SK-N-SH (cell line): ENCODE results near the gene CDH23. TPM values are rescaled to one million over a fixed set of nuclear protein-coding genes. Genes with fewer than 3 reads are reported as not detected.

ENCODE experiments used
- CTCF ChIA-PET: fragments of 300-600, 350-600 bp; formaldehyde crosslinking; extraction: SDS; loops from one replicate; lab custom pipeline; 2021; lab: Yijun Ruan, JAX
- POLR2A ChIA-PET: fragments of 350-600 bp; sonication (Branson Sonifier 250); formaldehyde crosslinking; extraction: SDS; loops from one replicate; lab custom pipeline; 2020; ENCODE audit warnings: antibody characterized with exemption, inconsistent platforms; lab: Yijun Ruan, JAX
- DNase-seq: peaks from one replicate; pipeline ENCODE4 v3.0.0; 2012
- H2AFZ ChIP-seq: fragments of 200-600 bp; sonication (generic); 2 replicates; pipeline ENCODE4 v1.8.1; 2016; ENCODE audit warnings: antibody characterized with exemption, mild to moderate bottlenecking, low read depth
- H3F3A ChIP-seq: fragments of 200-600 bp; sonication (generic); replicated peaks from 2 replicates; pipeline ENCODE3; 2016; ENCODE audit warnings: antibody characterized with exemption, mild to moderate bottlenecking; ENCODE audit not compliant: insufficient read depth
- H3K27ac ChIP-seq, 2 experiments: fragments of 200-500 bp in 1 of 2; fragments of 200-600 bp in 1 of 2; sonication (Bioruptor generic) in 1 of 2; sonication (generic), shearing (Covaris generic) in 1 of 2; 2 replicates each; pipeline versions ENCODE4 v1.5.1 to v1.6.1; 2014 to 2016; ENCODE audit warnings: low read depth in 2 of 2, inconsistent platforms in 1 of 2, low read length in 1 of 2, mild to moderate bottlenecking in 1 of 2, mixed read lengths in 1 of 2
- H3K27me3 ChIP-seq: fragments of 200-600 bp; sonication (generic), shearing (Covaris generic); 2 replicates; pipeline ENCODE4 v1.6.1; 2016; ENCODE audit warnings: mixed run types; ENCODE audit not compliant: insufficient read depth
- H3K36me3 ChIP-seq, 2 experiments: fragments of 200-500 bp in 1 of 2; fragments of 200-600 bp in 1 of 2; sonication (Bioruptor generic) in 1 of 2; sonication (generic) in 1 of 2; replicated peaks in 1 of 2; 2 replicates each; pipeline versions ENCODE3 to v1.5.1; 2014 to 2016; ENCODE audit warnings: low read length in 1 of 2, mild to moderate bottlenecking in 1 of 2; ENCODE audit not compliant: insufficient read depth in 2 of 2, control insufficient read depth in 1 of 2
- H3K4me1 ChIP-seq, 2 experiments: fragments of 200-500 bp in 1 of 2; fragments of 200-600 bp in 1 of 2; sonication (Bioruptor generic) in 1 of 2; sonication (generic), shearing (Covaris generic) in 1 of 2; 2 replicates each; pipeline versions ENCODE4 v1.5.1 to v1.6.1; 2014 to 2016; ENCODE audit warnings: low read depth in 1 of 2, low read length in 1 of 2, mixed run types in 1 of 2; ENCODE audit not compliant: insufficient read depth in 2 of 2, control insufficient read depth in 1 of 2
- H3K4me2 ChIP-seq: fragments of 200-600 bp; sonication (generic), shearing (Covaris generic); 2 replicates; pipeline ENCODE4 v1.6.1; 2017; ENCODE audit warnings: mixed run types
- H3K4me3 ChIP-seq, 2 experiments: fragments of 200-500 bp in 1 of 2; fragments of 200-600 bp in 1 of 2; sonication (Bioruptor generic) in 1 of 2; sonication (generic), shearing (Covaris generic) in 1 of 2; 2 replicates each; pipeline versions ENCODE4 v1.5.1 to v1.8.1; 2014 to 2016; ENCODE audit warnings: low read depth in 2 of 2, inconsistent platforms in 1 of 2, low read length in 1 of 2, mild to moderate bottlenecking in 1 of 2, mixed read lengths in 1 of 2, moderate library complexity in 1 of 2
- H3K79me2 ChIP-seq: fragments of 200-600 bp; sonication (generic); 2 replicates; pipeline ENCODE4 v1.8.1; 2017; ENCODE audit warnings: mild to moderate bottlenecking; ENCODE audit not compliant: insufficient read depth
- H3K9ac ChIP-seq: fragments of 200-600 bp; sonication (generic); 2 replicates; pipeline ENCODE4 v1.6.1; 2017; ENCODE audit warnings: mixed run types
- H3K9me2 ChIP-seq: fragments of 200-600 bp; sonication (generic); 2 replicates; pipeline ENCODE4 v1.6.1; 2017; ENCODE audit warnings: mixed run types
- H3K9me3 ChIP-seq: fragments of 200-600 bp; sonication (generic); 2 replicates; pipeline ENCODE4 v1.6.1; 2017; ENCODE audit warnings: mixed run types, mild to moderate bottlenecking, moderate library complexity
- H4K20me1 ChIP-seq: fragments of 200-600 bp; sonication (generic); 2 replicates; pipeline ENCODE4 v1.6.1; 2017; ENCODE audit warnings: mild to moderate bottlenecking, mixed run types; ENCODE audit not compliant: insufficient read depth
- CTCF ChIP-seq: fragments of 200-600 bp; sonication (generic); IDR thresholded peaks from 2 replicates; pipeline ENCODE4 v1.6.1; 2017; ENCODE audit warnings: antibody characterized with exemption, mild to moderate bottlenecking, moderate library complexity
- EZH2phosphoT487 ChIP-seq: fragments of 200-600 bp; sonication (generic); IDR thresholded peaks from 2 replicates; pipeline ENCODE4 v1.6.1; 2017; ENCODE audit warnings: low read depth, mixed run types, mild to moderate bottlenecking, antibody characterized with exemption, moderate library complexity, borderline replicate concordance
- FOSL2 ChIP-seq: IDR thresholded peaks from 2 replicates; pipeline ENCODE4 v1.4.0; 2012; ENCODE audit warnings: low read depth, mild to moderate bottlenecking, moderate library complexity, borderline replicate concordance
- GABPA ChIP-seq: IDR thresholded peaks from 2 replicates; pipeline ENCODE4 v1.4.0; 2012; ENCODE audit warnings: low read depth, mild to moderate bottlenecking
- IRF3 ChIP-seq: fragments of 150-350 bp; IDR thresholded peaks from 2 replicates; pipeline ENCODE4 v1.6.1; 2016; ENCODE audit warnings: mild to moderate bottlenecking, low read depth, low read length
- JUND ChIP-seq: IDR thresholded peaks from 2 replicates; pipeline ENCODE4 v1.4.0; 2012
- MXI1 ChIP-seq: IDR thresholded peaks from 2 replicates; pipeline ENCODE4 v1.6.1; 2012; ENCODE audit warnings: mild to moderate bottlenecking, low read depth, low read length, improper control_type of control experiment
- RAD21 ChIP-seq: IDR thresholded peaks from 2 replicates; pipeline ENCODE4 v1.6.1; 2012; ENCODE audit warnings: mild to moderate bottlenecking, low read length
- SIN3A ChIP-seq: IDR thresholded peaks from 2 replicates; pipeline ENCODE4 v1.6.1; 2012; ENCODE audit warnings: low read depth, mild to moderate bottlenecking, low read length, moderate library complexity, borderline replicate concordance
- SMC3 ChIP-seq: IDR thresholded peaks from 2 replicates; pipeline ENCODE4 v1.6.1; 2012; ENCODE audit warnings: low read depth, low read length, improper control_type of control experiment
- USF1 ChIP-seq: IDR thresholded peaks from 2 replicates; pipeline ENCODE4 v1.4.0; 2012; ENCODE audit warnings: low read depth, borderline replicate concordance
- USF2 ChIP-seq: fragments of 150-350 bp; IDR thresholded peaks from 2 replicates; pipeline ENCODE4 v1.6.1; 2017; ENCODE audit warnings: antibody characterized with exemption, low read length, low read depth, borderline replicate concordance
- YY1 ChIP-seq: IDR thresholded peaks from 2 replicates; pipeline ENCODE4 v1.4.0; 2012; ENCODE audit warnings: low read depth, mild to moderate bottlenecking
- WGBS: methylation state at CpG from one replicate; pipeline ENCODE4 v1.1.6; 2017; ENCODE audit warnings: low lambda C conversion rate; 5-methylcytosine and 5-hydroxymethylcytosine counted together
- polyA plus RNA-seq, 3 experiments: library from polyadenylated mRNA; depleted of rRNA; stranded (reverse); fragments of >200 nt; gene quantifications; 2 replicates each; pipeline ENCODE4 v1.2.3, GENCODE V29; 2012

The CDH23 gene
- polyA plus RNA-seq, 1 of the 3 experiments (the other 2 are of a cell fraction) = 0.03 TPM

GRCh38 chr10:71773221-71773971 lies 376.7 kb downstream of the CDH23 start, which contains the start of gene VSIR:
VSIR (minus strand) TSS chr10:71773520; CDS start chr10:71773439, 81 bp downstream.
- Histone ChIP-seq H3K27me3 (no peaks in the 10 kb centered on the region), H3F3A (peaks cover 3% of the 10 kb centered on the region), H3K9me3 (no peaks in the 10 kb centered on the region), H3K4me3 (peak within 1 kb of the TSS; percentile 65 to 68), H2AFZ (peak within 1 kb of the TSS; percentile 89), H4K20me1 (no peaks in the 10 kb centered on the region), H3K79me2 (no peaks in the 10 kb centered on the region), H3K9ac (peak within 1 kb of the TSS; percentile 52; the same call in 1 of the 2 replicates), H3K9me2 (no peaks in the 10 kb centered on the region), H3K4me2 (peak within 1 kb of the TSS; percentile 73), H3K4me1 (peaks cover 15 to 16% of the 10 kb centered on the region in 2 experiments; a peak in 3 of 4 replicates), H3K27ac (no peak within 1 kb of the TSS; a peak in 2 of 4 replicates), H3K36me3 (no peaks in the 10 kb centered on the region)
- CTCF ChIA-PET = interaction anchor here (0.6 to 4.3 kb wide), 48 partner anchors 10 to 389 kb away, joined by 3 to 51 read pairs (median 5); no protein-coding TSS in a partner anchor
- POLR2A ChIA-PET = interaction anchor here (0.8 to 2.4 kb wide), 3 partner anchors 11 to 78 kb away, joined by 3 to 10 read pairs (median 3); partner anchors contain the start of gene PSAP
- WGBS = 11% methylated on average over 13 of the region's 55 CpGs
- TF ChIP-seq USF1 (no peak), USF2 (0 out of 2 replicates have a peak, but pooled peaks have one; percentile 12), MXI1 (peak; percentile 53), SMC3 (peak; percentile 59), RAD21 (peak; percentile 60), SIN3A (peak; percentile 17; the same call in 1 of the 2 replicates), YY1 (no peak), CTCF (peak; percentile 73)
- DNase-seq = peak; percentile 99

- CTCF ChIA-PET = interaction anchor here (1.4 to 4.3 kb wide), 6 partner anchors 9 to 121 kb away, joined by 4 to 51 read pairs (median 8); no protein-coding TSS in a partner anchor
- Histone ChIP-seq H3K4me3 (no peak overlapping the region), H3K27me3 (no peaks in the 10 kb centered on the region; the same call in 1 of the 2 replicates), H3K4me1 (peaks cover 15 to 16% of the 10 kb centered on the region in 2 experiments; a peak in 3 of 4 replicates), H3K4me2 (no peak overlapping the region), H3K9me2 (no peaks in the 10 kb centered on the region), H3K36me3 (no peaks in the 10 kb centered on the region), H3F3A (no peaks in the 10 kb centered on the region), H2AFZ (no peak overlapping the region), H3K79me2 (no peaks in the 10 kb centered on the region), H3K27ac (no peak overlapping the region), H3K9ac (no peak overlapping the region), H4K20me1 (no peaks in the 10 kb centered on the region), H3K9me3 (no peaks in the 10 kb centered on the region)
- 100% methylated on average over 1 of the region's 3 CpGs for WGBS
- no peak for DNase-seq
- POLR2A ChIA-PET = no interaction called here
- no peak for TF ChIP-seq YY1
- no peak for TF ChIP-seq IRF3
- TF ChIP-seq CTCF = no peak
- no peak for TF ChIP-seq EZH2phosphoT487
- TF ChIP-seq GABPA = no peak
- TF ChIP-seq JUND = no peak
- TF ChIP-seq FOSL2 = no peak
These were observed 378.4 kb downstream of the CDH23 start for GRCh38 chr10:71774916-71775702.
